GM18873 (cell line): ENCODE measurements around the gene BICD1.
"Not testable (repeated sequence)": the region's sequence is repeated elsewhere in the genome, so short reads cannot be mapped to it uniquely, and the experiment has no call there.

Experiments used
- ATAC-seq: cut with Tn5 transposase; IDR thresholded peaks from one replicate; pipeline ENCODE4 v1.9.1; 2021; ENCODE audit warnings: mild to moderate bottlenecking, moderate library complexity, moderate number of reproducible peaks; ENCODE audit not compliant: unreplicated experiment, low FRiP score

The BICD1 gene

GRCh38 chr12:32106517-32107358, at the start of gene BICD1:
BICD1 (plus strand) TSS chr12:32106847; CDS start chr12:32107332, 485 bp downstream.
- ATAC-seq, result peak; percentile 73

DNA sequence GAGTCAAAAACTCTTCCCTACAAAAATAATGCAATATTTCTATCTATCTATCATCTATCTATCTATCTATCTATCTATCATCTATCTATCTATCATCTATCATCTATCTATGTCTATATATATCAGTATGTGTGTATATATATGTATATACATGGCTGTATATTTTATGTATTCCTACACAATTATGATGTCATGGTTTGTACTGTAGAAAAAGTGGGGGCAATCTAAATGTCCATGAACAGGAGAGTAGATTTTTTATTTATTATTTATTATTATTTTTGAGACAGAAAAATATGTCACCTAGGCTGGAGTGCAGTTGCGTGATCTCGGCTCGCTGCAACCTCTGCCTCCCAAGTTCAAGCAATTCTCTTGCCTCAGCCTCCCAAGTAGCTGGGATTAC, 45.6 kb upstream of the BICD1 start:
- no peak for ATAC-seq

GRCh38 chr12:32062881-32063280, 43.8 kb upstream of the BICD1 start:
- ATAC-seq, result no peak

GRCh38 chr12:32063796-32064195, 42.9 kb upstream of the BICD1 start:
- no peak for ATAC-seq

DNA sequence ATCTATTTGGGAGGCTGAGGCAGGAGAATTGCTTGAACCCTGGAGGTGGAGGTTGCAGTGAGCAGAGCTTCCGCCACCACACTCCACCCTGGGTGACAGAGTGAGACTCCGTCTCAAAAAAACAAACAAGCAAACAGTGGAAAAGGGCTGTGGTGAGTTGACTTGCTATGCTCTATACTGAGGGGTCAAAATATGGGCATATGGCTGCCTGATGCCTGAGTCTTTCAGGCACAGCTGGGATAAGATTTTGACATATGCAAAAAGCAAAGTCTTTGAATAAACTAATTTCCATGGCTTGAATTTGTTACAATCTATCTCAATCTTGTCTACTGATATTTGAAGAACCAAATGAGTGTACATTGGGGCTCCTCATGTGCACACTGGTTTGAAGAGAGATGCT, 40.4 kb upstream of the BICD1 start:
- no peak for ATAC-seq

GRCh38 chr12:32069071-32069470, 37.6 kb upstream of the BICD1 start:
- no peak for ATAC-seq

DNA sequence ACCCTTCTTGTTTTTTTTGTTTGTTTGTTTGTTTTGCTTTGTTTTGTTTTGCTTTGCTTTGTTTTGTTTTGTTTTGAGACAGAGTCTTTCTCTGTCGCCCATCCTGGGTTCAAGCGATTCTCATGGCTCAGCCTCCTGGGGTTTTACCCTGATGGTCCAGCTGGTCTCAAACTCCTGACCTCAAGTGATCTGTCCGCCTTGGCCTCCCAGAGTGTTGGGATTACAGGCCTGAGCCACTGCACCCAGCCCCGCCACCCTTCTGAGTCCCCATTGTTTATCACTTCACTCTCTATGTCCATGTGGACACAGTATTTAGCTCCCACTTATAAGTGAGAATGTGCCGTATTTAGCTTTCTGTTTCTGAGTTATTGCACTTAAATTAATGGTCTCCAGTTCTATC, 36.9 kb upstream of the BICD1 start:
- no peak for ATAC-seq

GRCh38 chr12:32070370-32070769, 36.3 kb upstream of the BICD1 start:
- ATAC-seq, result no peak

- ATAC-seq, result no peak
These were observed 34.5 kb upstream of the BICD1 start for GRCh38 chr12:32072102-32072501.

- ATAC-seq, result no peak
These were observed 32.2 kb upstream of the BICD1 start for GRCh38 chr12:32074432-32074831.

GRCh38 chr12:32076941-32077340, 29.7 kb upstream of the BICD1 start:
- no peak for ATAC-seq

- no peak for ATAC-seq
These were observed 26.2 kb upstream of the BICD1 start for GRCh38 chr12:32080435-32080834.

- ATAC-seq, result no peak
These were observed 23.2 kb upstream of the BICD1 start for GRCh38 chr12:32083489-32083888.

- no peak for ATAC-seq
These were observed 22.5 kb upstream of the BICD1 start for GRCh38 chr12:32084017-32084688.

DNA sequence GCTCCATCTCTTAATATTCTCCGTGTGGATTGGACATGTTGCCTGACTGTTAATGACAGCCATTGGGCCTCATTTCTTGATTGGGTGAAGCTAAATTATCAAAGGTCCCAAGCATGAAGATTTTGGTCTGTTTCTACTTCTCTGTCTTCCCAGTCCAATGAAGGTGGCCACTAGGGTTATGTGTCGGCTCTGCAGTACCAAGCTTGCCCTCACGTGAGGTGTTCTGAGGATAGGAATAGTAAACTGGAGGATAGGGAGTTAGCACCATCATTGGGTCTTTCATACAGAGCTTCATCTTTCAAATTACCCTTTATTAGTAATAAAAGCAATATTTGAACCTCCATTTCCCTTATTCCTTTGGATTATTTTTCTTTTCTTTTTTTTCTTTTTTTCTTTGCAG, 21.9 kb upstream of the BICD1 start:
- ATAC-seq, result no peak

DNA sequence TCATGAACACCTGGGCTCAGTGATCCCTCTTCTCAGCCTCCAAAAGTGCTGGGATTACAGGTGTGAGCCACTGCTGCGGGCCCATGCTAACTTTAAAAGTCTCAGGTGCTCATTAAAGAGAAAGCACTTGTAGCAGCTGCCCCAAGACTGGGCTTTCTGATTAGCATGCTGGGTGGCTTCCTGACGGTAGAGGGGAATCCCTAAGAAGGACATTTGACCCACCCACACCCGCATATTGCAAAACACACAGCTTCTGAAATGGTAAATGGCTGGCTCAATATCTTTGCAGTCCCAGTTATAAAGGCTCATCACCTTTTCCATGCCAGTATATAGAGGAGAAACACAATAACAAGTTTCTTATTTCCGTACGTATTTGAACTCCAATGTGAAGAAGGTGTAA, 19.3 kb upstream of the BICD1 start:
- ATAC-seq, result no peak

DNA sequence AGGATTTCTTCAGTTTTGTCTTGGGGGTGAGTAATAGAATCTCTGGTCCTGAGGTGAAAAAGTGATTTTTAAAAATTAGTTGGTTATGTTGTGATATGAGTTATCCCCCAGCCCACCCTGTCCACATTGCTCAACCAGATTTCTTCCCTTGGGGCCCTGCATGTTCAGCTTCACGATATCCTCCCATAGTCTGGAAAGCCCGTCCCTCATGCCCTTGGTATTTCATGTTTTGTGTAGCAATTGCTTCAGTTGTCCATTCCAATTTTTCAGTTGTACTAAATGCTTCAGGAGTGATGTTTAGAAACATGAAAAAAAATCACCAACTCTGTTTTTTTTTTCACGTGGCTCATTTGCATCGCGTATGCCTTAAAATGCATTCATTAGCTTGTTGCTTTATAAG, 17.5 kb upstream of the BICD1 start:
- ATAC-seq, result no peak

GRCh38 chr12:32089586-32089985, 17.1 kb upstream of the BICD1 start:
- no peak for ATAC-seq

DNA sequence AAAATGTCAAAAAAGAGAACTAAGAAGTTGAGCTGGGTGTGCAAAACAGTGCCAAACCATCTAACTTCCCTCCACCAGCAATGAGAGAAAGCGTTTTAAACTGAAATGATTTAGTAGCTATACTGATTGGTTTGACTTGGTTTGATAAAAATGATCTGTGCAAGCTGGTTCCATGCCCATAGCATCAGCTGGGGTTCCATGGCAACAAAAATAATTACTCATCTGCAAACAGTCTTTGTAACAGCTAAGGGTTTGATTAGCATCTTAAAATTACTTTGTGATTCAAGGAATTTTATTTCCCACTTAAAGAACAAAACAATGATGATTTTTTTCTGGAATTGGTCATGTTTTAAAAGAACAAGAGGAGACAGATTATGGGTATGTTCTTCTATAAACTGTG, 15.0 kb upstream of the BICD1 start:
- no peak for ATAC-seq

GRCh38 chr12:32098112-32098511, 8.5 kb upstream of the BICD1 start:
- no peak for ATAC-seq

- not testable (repeated sequence) for ATAC-seq
These were observed 7.4 kb upstream of the BICD1 start for GRCh38 chr12:32099275-32099674.

GRCh38 chr12:32100361-32100760, 6.3 kb upstream of the BICD1 start:
- no peak for ATAC-seq
